ENCODE results near the gene NHEJ1. TPM values are rescaled to one million over a fixed set of nuclear protein-coding genes. Genes with fewer than 3 reads are reported as not detected.
A peak's percentile ranks its signal among the peaks of the same experiment; 100 is the strongest.

Gene NHEJ1
- total and polyA plus RNA-seq, 2 experiments from 2014 or later: 8.4 to 9.4 TPM

DNA sequence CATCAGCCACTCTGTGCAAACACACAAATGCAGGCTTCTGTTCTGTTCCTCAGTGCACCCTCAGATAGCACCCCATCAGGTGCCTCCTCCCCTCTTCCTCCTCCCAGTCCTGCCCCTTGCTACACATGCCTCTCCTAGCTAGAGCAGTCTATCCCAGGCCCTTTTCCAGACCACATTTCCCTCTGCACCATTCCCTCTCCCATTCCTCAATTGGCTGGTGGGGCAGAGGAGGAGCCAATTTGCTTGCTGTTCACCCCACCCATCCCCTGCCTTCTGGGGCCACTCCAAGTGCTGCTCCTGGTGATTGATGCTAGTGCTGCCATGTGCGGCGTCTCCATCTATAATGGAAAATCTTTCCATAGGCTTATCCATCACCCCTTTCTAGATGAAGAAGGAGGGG lies 124.7 kb downstream of the NHEJ1 start:
- no peaks in the 10 kb centered on the region for H3K36me3 ChIP-seq
- peaks cover 84% of the 10 kb centered on the region for H3K27me3 ChIP-seq
- TF ChIP-seq, protein P1, sequence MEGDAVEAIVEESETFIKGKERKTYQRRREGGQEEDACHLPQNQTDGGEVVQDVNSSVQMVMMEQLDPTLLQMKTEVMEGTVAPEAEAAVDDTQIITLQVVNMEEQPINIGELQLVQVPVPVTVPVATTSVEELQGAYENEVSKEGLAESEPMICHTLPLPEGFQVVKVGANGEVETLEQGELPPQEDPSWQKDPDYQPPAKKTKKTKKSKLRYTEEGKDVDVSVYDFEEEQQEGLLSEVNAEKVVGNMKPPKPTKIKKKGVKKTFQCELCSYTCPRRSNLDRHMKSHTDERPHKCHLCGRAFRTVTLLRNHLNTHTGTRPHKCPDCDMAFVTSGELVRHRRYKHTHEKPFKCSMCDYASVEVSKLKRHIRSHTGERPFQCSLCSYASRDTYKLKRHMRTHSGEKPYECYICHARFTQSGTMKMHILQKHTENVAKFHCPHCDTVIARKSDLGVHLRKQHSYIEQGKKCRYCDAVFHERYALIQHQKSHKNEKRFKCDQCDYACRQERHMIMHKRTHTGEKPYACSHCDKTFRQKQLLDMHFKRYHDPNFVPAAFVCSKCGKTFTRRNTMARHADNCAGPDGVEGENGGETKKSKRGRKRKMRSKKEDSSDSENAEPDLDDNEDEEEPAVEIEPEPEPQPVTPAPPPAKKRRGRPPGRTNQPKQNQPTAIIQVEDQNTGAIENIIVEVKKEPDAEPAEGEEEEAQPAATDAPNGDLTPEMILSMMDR (IDR thresholded peaks at IDR 0.05; ENCODE audit: low read depth, low read length): no peak
- H3K27ac ChIP-seq: no peak overlapping the region
- H3K4me3 ChIP-seq: no peak overlapping the region
- H3K9me3 ChIP-seq (ENCODE audit: low read depth): no peaks in the 10 kb centered on the region
- no peaks in the 10 kb centered on the region for H3K4me1 ChIP-seq (ENCODE audit: low read depth)
- no peak for DNase-seq (ENCODE audit: low read depth in 1 of 2, low spot score in 1 of 2)

GRCh38 chr2:219034823-219035222 lies 125.8 kb downstream of the NHEJ1 start:
- H3K36me3 ChIP-seq: no peaks in the 10 kb centered on the region
- peaks cover 73% of the 10 kb centered on the region for H3K27me3 ChIP-seq
- no peaks in the 10 kb centered on the region for H3K4me1 ChIP-seq (ENCODE audit: low read depth)
- H3K9me3 ChIP-seq (ENCODE audit: low read depth): no peaks in the 10 kb centered on the region
- H3K27ac ChIP-seq: no peak overlapping the region
- H3K4me3 ChIP-seq: no peak overlapping the region
- DNase-seq (ENCODE audit: low read depth in 1 of 2, low spot score in 1 of 2): no peak
- TF ChIP-seq, protein P1 (IDR thresholded peaks at IDR 0.05; ENCODE audit: low read depth, low read length): no peak

GRCh38 chr2:219032051-219032745 lies 128.4 kb downstream of the NHEJ1 start:
- Histone ChIP-seq H3K4me1 (ENCODE audit: low read depth) (no peaks in the 10 kb centered on the region), H3K36me3 (no peaks in the 10 kb centered on the region), H3K9me3 (ENCODE audit: low read depth) (no peaks in the 10 kb centered on the region), H3K27me3 (peaks cover 60% of the 10 kb centered on the region), H3K4me3 (no peak overlapping the region), H3K27ac (no peak overlapping the region)
- no peak for DNase-seq (ENCODE audit: low read depth in 1 of 2, low spot score in 1 of 2)
- TF ChIP-seq, protein P1 (IDR thresholded peaks at IDR 0.05; ENCODE audit: low read depth, low read length): no peak

GRCh38 chr2:219031005-219031738 lies 129.4 kb downstream of the NHEJ1 start:
- Histone ChIP-seq H3K27ac (no peak overlapping the region), H3K36me3 (no peaks in the 10 kb centered on the region), H3K27me3 (peaks cover 60% of the 10 kb centered on the region), H3K4me3 (no peak overlapping the region), H3K9me3 (ENCODE audit: low read depth) (no peaks in the 10 kb centered on the region), H3K4me1 (ENCODE audit: low read depth) (no peaks in the 10 kb centered on the region)
- DNase-seq (ENCODE audit: low read depth in 1 of 2, low spot score in 1 of 2): peak in 1 of 2 donors; percentile 35
- TF ChIP-seq, protein P1 (IDR thresholded peaks at IDR 0.05; ENCODE audit: low read depth, low read length): no peak

DNA sequence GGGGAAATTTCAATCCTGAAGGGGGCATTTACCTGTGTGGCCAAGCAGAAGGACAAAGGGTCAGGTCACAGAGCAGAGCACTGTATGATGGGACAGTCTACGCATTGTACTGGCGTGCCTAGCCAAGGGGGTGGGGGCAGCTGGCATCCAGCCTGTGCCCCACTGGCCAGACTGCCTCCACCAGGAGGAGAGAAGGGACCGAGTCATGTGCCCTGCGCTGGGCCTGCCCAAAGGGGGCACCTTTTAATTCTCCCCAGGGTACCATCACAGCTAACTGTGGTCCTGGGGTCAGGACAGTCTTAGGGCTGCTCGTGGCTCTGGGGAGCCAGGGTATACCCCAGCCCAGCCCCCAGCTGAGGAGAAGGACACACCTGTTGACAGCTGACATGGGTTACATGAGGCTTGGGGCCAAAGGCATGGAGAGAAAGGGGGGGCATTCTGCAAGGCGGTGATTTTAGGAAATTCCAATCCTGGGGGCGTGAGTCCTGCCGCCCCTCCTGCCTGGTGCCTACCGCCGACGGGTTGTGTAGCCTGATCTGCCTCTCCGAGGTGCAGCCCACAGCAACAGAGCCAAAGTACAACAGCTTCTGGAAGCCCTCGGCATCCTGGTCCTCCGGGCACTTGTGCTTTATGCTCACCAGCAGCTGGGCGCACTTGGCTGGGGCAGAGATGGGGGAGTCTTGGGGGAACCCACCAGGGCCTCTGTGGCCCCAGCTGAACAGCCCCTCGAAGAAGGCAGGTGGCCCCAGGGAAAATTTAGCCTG lies 130.3 kb downstream of the NHEJ1 start:
- TF ChIP-seq, protein P1 (IDR thresholded peaks at IDR 0.05; ENCODE audit: low read depth, low read length): no peak
- no peak overlapping the region for H3K4me3 ChIP-seq
- H3K27ac ChIP-seq: no peak overlapping the region
- H3K9me3 ChIP-seq (ENCODE audit: low read depth): no peaks in the 10 kb centered on the region
- no peak for DNase-seq (ENCODE audit: low read depth in 1 of 2, low spot score in 1 of 2)
- H3K27me3 ChIP-seq: peaks cover 59% of the 10 kb centered on the region
- H3K36me3 ChIP-seq: no peaks in the 10 kb centered on the region
- no peaks in the 10 kb centered on the region for H3K4me1 ChIP-seq (ENCODE audit: low read depth)
